ENCODE results near the gene MAEA.

Gene MAEA

DNA sequence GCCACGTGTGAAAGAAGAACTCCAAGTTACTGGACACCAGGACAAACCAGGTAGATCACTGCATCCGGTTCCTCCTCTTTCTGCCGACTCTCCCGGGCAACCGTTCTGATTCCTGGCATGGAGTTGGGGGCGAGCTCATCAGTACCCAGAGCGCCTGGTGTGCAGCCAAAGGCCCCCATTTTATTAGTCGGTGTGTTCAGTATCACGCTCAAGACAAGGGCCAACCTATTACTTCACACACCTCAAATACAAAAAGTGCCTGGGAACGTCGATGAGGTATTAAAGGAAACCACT lies 38.0 kb upstream of the MAEA start:
- Histone ChIP-seq H3K79me2 (ENCODE audit: insufficient read depth, low read length) (peaks cover 26% of the 10 kb centered on the region), H3K27me3 (ENCODE audit: low read length) (no peaks in the 10 kb centered on the region), H3K9me3 (ENCODE audit: insufficient read depth, low read length) (no peaks in the 10 kb centered on the region), H2AFZ (ENCODE audit: low read depth, low read length, severe bottlenecking) (no peak overlapping the region), H3K27ac (ENCODE audit: low read depth, low read length) (no peak overlapping the region), H3F3A (ENCODE audit: insufficient read depth) (no peaks in the 10 kb centered on the region), H3K9ac (ENCODE audit: low read length) (no peak overlapping the region), H4K20me1 (ENCODE audit: low read depth, low read length) (no peaks in the 10 kb centered on the region; the same call in 1 of the 2 replicates), H3K36me3 (ENCODE audit: low read length) (peaks cover 4% of the 10 kb centered on the region; the same call in 1 of the 2 replicates), H3K9me2 (replicated peaks; ENCODE audit: insufficient read depth, low read length) (no peaks in the 10 kb centered on the region), H3K4me2 (ENCODE audit: low read depth, low read length, poor library complexity, severe bottlenecking) (no peak overlapping the region), H3K4me3 (ENCODE audit: insufficient read depth, low read length, poor library complexity, severe bottlenecking) (no peak overlapping the region)
- TF ChIP-seq, protein P1, sequence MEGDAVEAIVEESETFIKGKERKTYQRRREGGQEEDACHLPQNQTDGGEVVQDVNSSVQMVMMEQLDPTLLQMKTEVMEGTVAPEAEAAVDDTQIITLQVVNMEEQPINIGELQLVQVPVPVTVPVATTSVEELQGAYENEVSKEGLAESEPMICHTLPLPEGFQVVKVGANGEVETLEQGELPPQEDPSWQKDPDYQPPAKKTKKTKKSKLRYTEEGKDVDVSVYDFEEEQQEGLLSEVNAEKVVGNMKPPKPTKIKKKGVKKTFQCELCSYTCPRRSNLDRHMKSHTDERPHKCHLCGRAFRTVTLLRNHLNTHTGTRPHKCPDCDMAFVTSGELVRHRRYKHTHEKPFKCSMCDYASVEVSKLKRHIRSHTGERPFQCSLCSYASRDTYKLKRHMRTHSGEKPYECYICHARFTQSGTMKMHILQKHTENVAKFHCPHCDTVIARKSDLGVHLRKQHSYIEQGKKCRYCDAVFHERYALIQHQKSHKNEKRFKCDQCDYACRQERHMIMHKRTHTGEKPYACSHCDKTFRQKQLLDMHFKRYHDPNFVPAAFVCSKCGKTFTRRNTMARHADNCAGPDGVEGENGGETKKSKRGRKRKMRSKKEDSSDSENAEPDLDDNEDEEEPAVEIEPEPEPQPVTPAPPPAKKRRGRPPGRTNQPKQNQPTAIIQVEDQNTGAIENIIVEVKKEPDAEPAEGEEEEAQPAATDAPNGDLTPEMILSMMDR (IDR thresholded peaks at IDR 0.05; ENCODE audit: insufficient read depth, low read length, poor library complexity, severe bottlenecking): no peak
- no peak for TF ChIP-seq EZH2phosphoT487 (conservative IDR thresholded peaks at IDR 0.05; ENCODE audit: low read length)

DNA sequence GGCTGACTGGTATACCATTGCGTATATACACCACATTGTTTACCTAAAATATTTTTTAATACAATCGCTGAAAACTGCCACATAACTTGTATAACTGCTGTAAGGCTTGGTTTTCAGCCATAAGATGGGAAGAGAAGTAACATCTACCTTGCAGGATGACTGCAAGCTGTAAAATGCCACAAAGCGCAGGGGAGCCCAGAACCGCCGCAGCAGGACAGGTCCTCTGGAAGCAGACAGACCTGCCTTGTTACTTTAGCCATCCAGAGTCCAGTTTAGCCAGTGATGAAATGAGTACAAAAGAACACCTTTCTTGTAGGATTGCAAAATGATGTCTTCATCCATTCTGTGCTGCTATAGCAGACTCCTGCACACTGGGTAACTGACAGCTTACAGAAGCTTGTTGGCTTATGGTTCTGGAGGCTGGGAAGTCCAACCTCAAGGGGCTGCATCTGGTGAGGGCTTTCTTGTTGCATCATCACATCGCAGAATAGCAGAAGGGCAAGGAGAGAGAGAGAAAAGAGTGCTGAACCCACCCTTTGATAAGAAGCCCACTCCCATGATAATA lies 36.7 kb upstream of the MAEA start:
- H3K9me2 ChIP-seq (replicated peaks; ENCODE audit: insufficient read depth, low read length): no peaks in the 10 kb centered on the region
- no peaks in the 10 kb centered on the region for H3K27me3 ChIP-seq (ENCODE audit: low read length)
- no peak overlapping the region for H3K4me2 ChIP-seq (ENCODE audit: low read depth, low read length, poor library complexity, severe bottlenecking)
- no peak overlapping the region for H3K27ac ChIP-seq (ENCODE audit: low read depth, low read length)
- H3K79me2 ChIP-seq (ENCODE audit: insufficient read depth, low read length): peaks cover 13% of the 10 kb centered on the region
- H4K20me1 ChIP-seq (ENCODE audit: low read depth, low read length): no peaks in the 10 kb centered on the region
- no peak overlapping the region for H3K9ac ChIP-seq (ENCODE audit: low read length)
- H3F3A ChIP-seq (ENCODE audit: insufficient read depth): no peaks in the 10 kb centered on the region
- peaks cover 4% of the 10 kb centered on the region; the same call in 1 of the 2 replicates for H3K36me3 ChIP-seq (ENCODE audit: low read length)
- no peaks in the 10 kb centered on the region for H3K9me3 ChIP-seq (ENCODE audit: insufficient read depth, low read length)
- H2AFZ ChIP-seq (ENCODE audit: low read depth, low read length, severe bottlenecking): no peak overlapping the region
- no peak overlapping the region for H3K4me3 ChIP-seq (ENCODE audit: insufficient read depth, low read length, poor library complexity, severe bottlenecking)
- no peak for TF ChIP-seq EZH2phosphoT487 (conservative IDR thresholded peaks at IDR 0.05; ENCODE audit: low read length)
- TF ChIP-seq, protein P1 (IDR thresholded peaks at IDR 0.05; ENCODE audit: insufficient read depth, low read length, poor library complexity, severe bottlenecking): no peak

DNA sequence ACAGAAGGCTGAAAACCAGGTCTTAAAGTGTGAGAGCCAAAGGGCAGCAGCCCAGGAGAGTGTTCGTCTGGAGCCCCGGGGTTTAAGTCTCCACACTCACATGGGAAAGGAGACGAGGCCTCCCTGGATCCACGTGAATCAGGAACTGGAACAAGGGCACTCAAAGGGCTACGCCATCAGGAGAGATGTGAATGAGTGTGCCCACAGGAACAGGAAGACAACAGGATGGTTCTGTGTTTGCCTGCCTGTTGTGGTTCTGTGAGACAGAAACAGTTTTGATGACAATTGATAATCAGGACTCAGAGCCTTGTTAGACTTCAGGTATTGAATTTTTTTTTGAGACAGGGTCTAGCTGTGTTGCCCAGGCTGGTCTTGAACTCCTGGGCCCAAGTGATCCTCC lies 35.9 kb upstream of the MAEA start:
- H3K27me3 ChIP-seq (ENCODE audit: low read length): no peaks in the 10 kb centered on the region
- H3K36me3 ChIP-seq (ENCODE audit: low read length): peaks cover 4% of the 10 kb centered on the region; the same call in 1 of the 2 replicates
- H3K9ac ChIP-seq (ENCODE audit: low read length): no peak overlapping the region
- peaks cover 11% of the 10 kb centered on the region for H3K79me2 ChIP-seq (ENCODE audit: insufficient read depth, low read length)
- H3K4me3 ChIP-seq (ENCODE audit: insufficient read depth, low read length, poor library complexity, severe bottlenecking): no peak overlapping the region
- no peaks in the 10 kb centered on the region for H3K9me2 ChIP-seq (replicated peaks; ENCODE audit: insufficient read depth, low read length)
- no peak overlapping the region for H3K4me2 ChIP-seq (ENCODE audit: low read depth, low read length, poor library complexity, severe bottlenecking)
- no peaks in the 10 kb centered on the region for H4K20me1 ChIP-seq (ENCODE audit: low read depth, low read length)
- no peak overlapping the region for H2AFZ ChIP-seq (ENCODE audit: low read depth, low read length, severe bottlenecking)
- H3K9me3 ChIP-seq (ENCODE audit: insufficient read depth, low read length): no peaks in the 10 kb centered on the region
- H3F3A ChIP-seq (ENCODE audit: insufficient read depth): no peaks in the 10 kb centered on the region
- no peak for TF ChIP-seq EZH2phosphoT487 (conservative IDR thresholded peaks at IDR 0.05; ENCODE audit: low read length)
- TF ChIP-seq, protein P1 (IDR thresholded peaks at IDR 0.05; ENCODE audit: insufficient read depth, low read length, poor library complexity, severe bottlenecking): no peak
- H3K27ac ChIP-seq (ENCODE audit: low read depth, low read length): no peak overlapping the region
